HepG2 (cell line): ENCODE measurements around the gene VASN. TPM values are rescaled to one million over a fixed set of nuclear protein-coding genes. Genes with fewer than 3 reads are reported as not detected.

ENCODE experiments used
- HNRNPH1 ChIP-seq: fragments of 200-400 bp; formaldehyde crosslinking; optimal IDR thresholded peaks from 2 replicates; pipeline ENCODE3; 2017; ENCODE audit warnings: mild to moderate bottlenecking, low read depth, low read length
- MEIS2 ChIP-seq: sonication (generic); formaldehyde crosslinking; IDR thresholded peaks from 2 replicates; pipeline ENCODE4 v1.9.0; 2021; ENCODE audit warnings: mild to moderate bottlenecking, missing genetic modification reagents
- NFE2 ChIP-seq: sonication (generic); formaldehyde crosslinking; IDR thresholded peaks from 2 replicates; pipeline ENCODE4 v1.4.0; 2020; ENCODE audit warnings: missing genetic modification reagents
- NFE2L2 ChIP-seq: fragments of 150-350 bp; IDR thresholded peaks from 2 replicates; pipeline ENCODE4 v1.6.1; 2014; ENCODE audit warnings: low read length
- RFXAP ChIP-seq: sonication (generic); formaldehyde crosslinking; IDR thresholded peaks from 2 replicates; pipeline ENCODE4 v1.4.0; 2020; ENCODE audit warnings: missing genetic modification reagents, borderline replicate concordance
- SALL1 ChIP-seq: sonication (generic); formaldehyde crosslinking; IDR thresholded peaks from 2 replicates; pipeline ENCODE4 v1.8.0; 2022; ENCODE audit warnings: mild to moderate bottlenecking, missing genetic modification reagents
- SNRNP70 ChIP-seq: fragments of 200-400 bp; formaldehyde crosslinking; IDR thresholded peaks from 2 replicates; pipeline ENCODE4 v1.6.1; 2017; ENCODE audit warnings: mild to moderate bottlenecking, low read depth, low read length, moderate library complexity
- TRIM24 ChIP-seq: sonication (generic); formaldehyde crosslinking; IDR thresholded peaks from 2 replicates; pipeline ENCODE4 v1.8.0; 2022; ENCODE audit warnings: mild to moderate bottlenecking, missing genetic modification reagents
- ZFY ChIP-seq: sonication (generic); formaldehyde crosslinking; IDR thresholded peaks from 2 replicates; pipeline ENCODE4 v1.4.0; 2020; ENCODE audit warnings: missing genetic modification reagents
- ZKSCAN1 ChIP-seq: fragments of 150-350 bp; IDR thresholded peaks from 2 replicates; pipeline ENCODE4 v1.6.1; 2014; ENCODE audit warnings: low read length
- ZNF446 ChIP-seq: sonication (generic); formaldehyde crosslinking; IDR thresholded peaks from 2 replicates; pipeline ENCODE4 v1.5.0; 2020; ENCODE audit warnings: mild to moderate bottlenecking, missing genetic modification reagents
- ZNF468 ChIP-seq: sonication (generic); formaldehyde crosslinking; IDR thresholded peaks from 2 replicates; pipeline ENCODE4 v1.8.0; 2022; ENCODE audit warnings: mild to moderate bottlenecking, moderate library complexity, missing genetic modification reagents
- ZNF577 ChIP-seq: sonication (generic); formaldehyde crosslinking; IDR thresholded peaks from 2 replicates; pipeline ENCODE4 v1.4.0; 2020; ENCODE audit warnings: mild to moderate bottlenecking, low read depth, missing genetic modification reagents, borderline replicate concordance
- ZNF737 ChIP-seq: sonication (generic); formaldehyde crosslinking; IDR thresholded peaks from 2 replicates; pipeline ENCODE4 v1.5.0; 2020; ENCODE audit warnings: missing genetic modification reagents, mild to moderate bottlenecking, borderline replicate concordance
- ZNF773 ChIP-seq: sonication (generic); formaldehyde crosslinking; IDR thresholded peaks from 2 replicates; pipeline ENCODE4 v1.4.0; 2020; ENCODE audit warnings: missing genetic modification reagents, borderline replicate concordance
- ZNF775 ChIP-seq: sonication (generic); formaldehyde crosslinking; IDR thresholded peaks from 2 replicates; pipeline ENCODE4 v1.4.0; 2020; ENCODE audit warnings: missing genetic modification reagents, mild to moderate bottlenecking, moderate library complexity, borderline replicate concordance
- polyA plus RNA-seq, 8 experiments: library from polyadenylated mRNA; depleted of rRNA in 3 of 8; stranded (reverse) in 7 of 8; unstranded in 1 of 8; fragments of >200 nt; fragmentation: Illumina TruSeq in 4 of 8; extraction: Trizol in 4 of 8; gene quantifications; 2 replicates each; pipeline versions ENCODE4 v1.2.1 to v1.2.3, GENCODE V29; 2011 to 2016; ENCODE audit warnings: low read depth in 4 of 8, missing spikeins in 1 of 8, mixed read lengths in 1 of 8; ENCODE audit not compliant: insufficient read depth in 1 of 8
- total RNA-seq, 5 experiments: library from RNA; depleted of rRNA; stranded (reverse); fragments of >200 nt; fragmentation: Illumina TruSeq; extraction: Trizol; gene quantifications; 2 replicates each; pipeline ENCODE4 v1.2.3, GENCODE V29; 2016; ENCODE audit warnings: low read depth in 1 of 5
- TF ChIP-seq, protein P1 (sequence below): sonication (generic); formaldehyde crosslinking; IDR thresholded peaks from 2 replicates; pipeline ENCODE4 v1.9.0; 2021; ENCODE audit warnings: missing genetic modification reagents, borderline replicate concordance
- TF ChIP-seq, protein P2 (sequence below): sonication (generic); formaldehyde crosslinking; IDR thresholded peaks from 2 replicates; pipeline ENCODE4 v1.4.0; 2020; ENCODE audit warnings: missing genetic modification reagents
- TF ChIP-seq, protein P3 (sequence below): sonication (generic); formaldehyde crosslinking; IDR thresholded peaks from 2 replicates; pipeline ENCODE4 v1.4.0; 2020; ENCODE audit warnings: low read depth, missing genetic modification reagents

Gene VASN
- total and polyA plus RNA-seq, 2 of the 13 experiments (the other 11 are each of a cell fraction or from before 2014, with no cell fraction given) = 8.4 to 18.2 TPM

DNA sequence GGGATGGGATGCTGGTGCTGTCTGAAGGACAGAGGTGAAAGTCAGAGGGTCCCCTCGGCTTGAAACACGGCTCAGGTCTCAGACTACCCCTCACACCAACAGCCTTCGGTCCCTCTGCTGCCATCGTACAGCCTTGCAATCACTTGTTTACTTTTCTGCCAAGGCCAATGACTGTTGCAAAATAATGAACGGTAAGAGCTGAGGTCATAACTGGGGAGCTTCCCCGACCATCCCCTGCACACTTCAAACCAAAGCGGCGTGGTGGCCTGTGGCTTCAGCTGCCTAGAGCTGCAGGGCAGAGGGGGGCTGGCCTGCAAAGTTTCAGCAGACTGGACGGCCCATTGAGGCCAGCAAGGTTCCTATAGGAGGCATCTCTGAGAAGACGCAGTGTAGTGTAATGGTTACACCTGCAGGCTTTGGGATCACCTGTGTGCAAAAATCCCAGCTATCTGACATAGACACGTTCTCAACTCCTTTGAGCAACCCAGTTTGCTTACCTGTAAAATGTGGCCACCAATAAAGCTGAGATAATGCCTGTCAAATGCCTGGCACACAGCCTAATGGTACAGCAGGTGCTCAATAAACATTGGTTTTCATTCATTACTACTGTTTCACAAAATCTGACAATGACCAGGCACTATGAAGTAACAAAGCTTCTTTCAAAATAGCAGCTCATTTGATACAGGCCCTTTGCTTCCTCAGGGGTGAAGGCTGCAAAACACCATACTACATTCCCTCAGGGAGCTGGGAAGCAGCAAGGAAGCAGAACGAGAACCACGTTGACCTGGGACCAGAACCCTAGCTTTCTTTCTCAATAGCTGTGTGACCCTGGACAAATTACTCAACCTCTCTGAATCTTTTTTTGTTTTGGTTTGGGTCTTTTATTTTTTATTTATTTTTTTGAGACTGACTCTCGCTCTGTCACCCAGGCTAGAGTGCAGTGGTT, 25.5 kb upstream of the VASN start (continued):
- TF ChIP-seq ZNF775 (CRISPR knock-in tag) = 0 out of 2 replicates have a peak, but pooled peaks have one; percentile 24
- no peak for TF ChIP-seq NFE2 (CRISPR knock-in tag)
- no peak for TF ChIP-seq ZNF468 (CRISPR knock-in tag)
- TF ChIP-seq RFXAP (CRISPR knock-in tag) = no peak
- no peak for TF ChIP-seq ZNF737
- 0 out of 2 replicates have a peak, but pooled peaks have one; percentile 54 for TF ChIP-seq MEIS2 (CRISPR knock-in tag)
- no peak for TF ChIP-seq ZKSCAN1
- no peak for TF ChIP-seq ZNF773 (CRISPR knock-in tag)
- TF ChIP-seq, protein P1, sequence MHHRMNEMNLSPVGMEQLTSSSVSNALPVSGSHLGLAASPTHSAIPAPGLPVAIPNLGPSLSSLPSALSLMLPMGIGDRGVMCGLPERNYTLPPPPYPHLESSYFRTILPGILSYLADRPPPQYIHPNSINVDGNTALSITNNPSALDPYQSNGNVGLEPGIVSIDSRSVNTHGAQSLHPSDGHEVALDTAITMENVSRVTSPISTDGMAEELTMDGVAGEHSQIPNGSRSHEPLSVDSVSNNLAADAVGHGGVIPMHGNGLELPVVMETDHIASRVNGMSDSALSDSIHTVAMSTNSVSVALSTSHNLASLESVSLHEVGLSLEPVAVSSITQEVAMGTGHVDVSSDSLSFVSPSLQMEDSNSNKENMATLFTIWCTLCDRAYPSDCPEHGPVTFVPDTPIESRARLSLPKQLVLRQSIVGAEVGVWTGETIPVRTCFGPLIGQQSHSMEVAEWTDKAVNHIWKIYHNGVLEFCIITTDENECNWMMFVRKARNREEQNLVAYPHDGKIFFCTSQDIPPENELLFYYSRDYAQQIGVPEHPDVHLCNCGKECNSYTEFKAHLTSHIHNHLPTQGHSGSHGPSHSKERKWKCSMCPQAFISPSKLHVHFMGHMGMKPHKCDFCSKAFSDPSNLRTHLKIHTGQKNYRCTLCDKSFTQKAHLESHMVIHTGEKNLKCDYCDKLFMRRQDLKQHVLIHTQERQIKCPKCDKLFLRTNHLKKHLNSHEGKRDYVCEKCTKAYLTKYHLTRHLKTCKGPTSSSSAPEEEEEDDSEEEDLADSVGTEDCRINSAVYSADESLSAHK (CRISPR knock-in tag) = no peak
- no peak for TF ChIP-seq HNRNPH1
- no peak for TF ChIP-seq ZNF577 (CRISPR knock-in tag)
- TF ChIP-seq SALL1 (CRISPR knock-in tag) = peak; percentile 94
- TF ChIP-seq, protein P2, sequence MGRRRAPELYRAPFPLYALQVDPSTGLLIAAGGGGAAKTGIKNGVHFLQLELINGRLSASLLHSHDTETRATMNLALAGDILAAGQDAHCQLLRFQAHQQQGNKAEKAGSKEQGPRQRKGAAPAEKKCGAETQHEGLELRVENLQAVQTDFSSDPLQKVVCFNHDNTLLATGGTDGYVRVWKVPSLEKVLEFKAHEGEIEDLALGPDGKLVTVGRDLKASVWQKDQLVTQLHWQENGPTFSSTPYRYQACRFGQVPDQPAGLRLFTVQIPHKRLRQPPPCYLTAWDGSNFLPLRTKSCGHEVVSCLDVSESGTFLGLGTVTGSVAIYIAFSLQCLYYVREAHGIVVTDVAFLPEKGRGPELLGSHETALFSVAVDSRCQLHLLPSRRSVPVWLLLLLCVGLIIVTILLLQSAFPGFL (CRISPR knock-in tag) = peak; percentile 71; the same call in 1 of the 2 replicates
- TF ChIP-seq, protein P3, sequence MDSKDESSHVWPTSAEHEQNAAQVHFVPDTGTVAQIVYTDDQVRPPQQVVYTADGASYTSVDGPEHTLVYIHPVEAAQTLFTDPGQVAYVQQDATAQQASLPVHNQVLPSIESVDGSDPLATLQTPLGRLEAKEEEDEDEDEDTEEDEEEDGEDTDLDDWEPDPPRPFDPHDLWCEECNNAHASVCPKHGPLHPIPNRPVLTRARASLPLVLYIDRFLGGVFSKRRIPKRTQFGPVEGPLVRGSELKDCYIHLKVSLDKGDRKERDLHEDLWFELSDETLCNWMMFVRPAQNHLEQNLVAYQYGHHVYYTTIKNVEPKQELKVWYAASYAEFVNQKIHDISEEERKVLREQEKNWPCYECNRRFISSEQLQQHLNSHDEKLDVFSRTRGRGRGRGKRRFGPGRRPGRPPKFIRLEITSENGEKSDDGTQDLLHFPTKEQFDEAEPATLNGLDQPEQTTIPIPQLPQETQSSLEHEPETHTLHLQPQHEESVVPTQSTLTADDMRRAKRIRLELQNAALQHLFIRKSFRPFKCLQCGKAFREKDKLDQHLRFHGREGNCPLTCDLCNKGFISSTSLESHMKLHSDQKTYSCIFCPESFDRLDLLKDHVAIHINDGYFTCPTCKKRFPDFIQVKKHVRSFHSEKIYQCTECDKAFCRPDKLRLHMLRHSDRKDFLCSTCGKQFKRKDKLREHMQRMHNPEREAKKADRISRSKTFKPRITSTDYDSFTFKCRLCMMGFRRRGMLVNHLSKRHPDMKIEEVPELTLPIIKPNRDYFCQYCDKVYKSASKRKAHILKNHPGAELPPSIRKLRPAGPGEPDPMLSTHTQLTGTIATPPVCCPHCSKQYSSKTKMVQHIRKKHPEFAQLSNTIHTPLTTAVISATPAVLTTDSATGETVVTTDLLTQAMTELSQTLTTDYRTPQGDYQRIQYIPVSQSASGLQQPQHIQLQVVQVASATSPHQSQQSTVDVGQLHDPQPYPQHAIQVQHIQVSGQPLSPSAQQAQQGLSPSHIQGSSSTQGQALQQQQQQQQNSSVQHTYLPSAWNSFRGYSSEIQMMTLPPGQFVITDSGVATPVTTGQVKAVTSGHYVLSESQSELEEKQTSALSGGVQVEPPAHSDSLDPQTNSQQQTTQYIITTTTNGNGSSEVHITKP = peak; percentile 76
- TF ChIP-seq NFE2L2 = no peak
- TF ChIP-seq ZNF446 = no peak
- no peak for TF ChIP-seq SNRNP70
- TF ChIP-seq TRIM24 (CRISPR knock-in tag) = no peak; the same call in 1 of the 2 replicates
- peak; percentile 51 for TF ChIP-seq ZFY (CRISPR knock-in tag)
